K562 (cell line): ENCODE measurements around the gene SORCS1. TPM values are rescaled to one million over a fixed set of nuclear protein-coding genes. Genes with fewer than 3 reads are reported as not detected.

Experiments
- ATAC-seq: fragments of 200-7000 bp; cut with Tn5 transposase; 3 replicates; pipeline ENCODE4 v1.9.1; 2020; ENCODE audit warnings: moderate library complexity
- BruUV-seq: library from RNA; stranded (reverse); fragments of 400-500 nt; replicated peaks from 2 replicates; lab custom pipeline; 2021; lab: Mats Ljungman, UMichigan
- CTCF ChIA-PET: fragments of 300-600 bp; formaldehyde crosslinking; extraction: SDS; loops from one replicate; lab custom pipeline; 2021; ENCODE audit warnings: low intra/inter-chr PET ratio; lab: Yijun Ruan, JAX
- POLR2A ChIA-PET: fragments of 300-600, 350-650 bp; sonication (Branson Sonifier 250); formaldehyde crosslinking; extraction: SDS; loops from one replicate; lab custom pipeline; 2021; ENCODE audit warnings: antibody characterized with exemption, inconsistent platforms; lab: Yijun Ruan, JAX
- DNase-seq, 4 experiments: peaks; one replicate each; pipeline versions ENCODE4 v3.0.0 to v3.0.0-alpha.2; 2011 to 2018; ENCODE audit warnings: low spot score in 3 of 4, mixed read lengths in 3 of 4; ENCODE audit errors: extremely low read depth in 1 of 4
- FAIRE-seq: peaks from 2 replicates; lab custom pipeline; 2011; peaks lifted over from hg19 to GRCh38; lab: Jason Lieb, UNC
- H2AFZ ChIP-seq: 2 replicates; pipeline ENCODE4 v1.6.0; 2011; ENCODE audit warnings: low read depth, low read length, control low read depth, inconsistent platforms
- H3K27ac ChIP-seq: fragments of 200-600 bp; 3 replicates; pipeline ENCODE4 v1.8.0; 2011; ENCODE audit warnings: low read depth, mild to moderate bottlenecking, control low read depth, inconsistent platforms, low read length, moderate library complexity, mixed read lengths; ENCODE audit errors: extremely low read depth
- H3K27me3 ChIP-seq, 2 experiments: fragments of 300-600 bp in 1 of 2; 2 replicates in 1 of 2; 3 replicates in 1 of 2; pipeline versions ENCODE4 v1.6.0 to v1.8.0; 2011; ENCODE audit warnings: inconsistent platforms in 2 of 2, low read length in 2 of 2, mild to moderate bottlenecking in 1 of 2, mixed read lengths in 1 of 2, moderate library complexity in 1 of 2; ENCODE audit not compliant: control insufficient read depth in 2 of 2, insufficient read depth in 2 of 2
- H3K36me3 ChIP-seq: fragments of 300-600 bp; 3 replicates; pipeline ENCODE4 v1.8.0; 2011; ENCODE audit warnings: mild to moderate bottlenecking, low read length, inconsistent platforms; ENCODE audit not compliant: control insufficient read depth, insufficient read depth
- H3K4me1 ChIP-seq, 2 experiments: fragments of 200-600 bp in 1 of 2; replicated peaks in 1 of 2; 2 replicates in 1 of 2; 3 replicates in 1 of 2; pipeline versions ENCODE4 v1.5.1 to v1.8.0; 2011; ENCODE audit warnings: inconsistent platforms in 2 of 2, low read length in 2 of 2, mild to moderate bottlenecking in 1 of 2, mixed read lengths in 1 of 2, moderate library complexity in 1 of 2; ENCODE audit not compliant: control insufficient read depth in 2 of 2, insufficient read depth in 2 of 2
- H3K4me2 ChIP-seq: 2 replicates; pipeline ENCODE4 v1.6.1; 2011; ENCODE audit warnings: low read length, control low read depth, inconsistent platforms, mixed read lengths; ENCODE audit not compliant: insufficient read depth
- H3K4me3 ChIP-seq: fragments of 200-600 bp; sonication (generic), shearing (Covaris generic); 2 replicates; pipeline ENCODE4 v1.5.1; 2016; ENCODE audit warnings: control low read depth, inconsistent platforms
- H3K79me2 ChIP-seq: fragments of 200-600 bp; 3 replicates; pipeline ENCODE4 v1.8.0; 2011; ENCODE audit warnings: low read length, inconsistent platforms; ENCODE audit not compliant: control insufficient read depth, insufficient read depth
- H3K9ac ChIP-seq, 2 experiments: 2 replicates each; pipeline versions ENCODE4 v1.6.0 to v1.6.1; 2011; ENCODE audit warnings: low read depth in 2 of 2, low read length in 2 of 2, control low read depth in 1 of 2, inconsistent platforms in 1 of 2, mild to moderate bottlenecking in 1 of 2, mixed read lengths in 1 of 2; ENCODE audit not compliant: insufficient read depth in 1 of 2
- H3K9me1 ChIP-seq: one replicate; pipeline ENCODE4 v1.6.0; 2011; ENCODE audit warnings: inconsistent platforms, mild to moderate bottlenecking, low read length, moderate library complexity; ENCODE audit not compliant: control insufficient read depth, insufficient read depth
- H3K9me3 ChIP-seq: replicated peaks from 2 replicates; pipeline ENCODE4 v1.5.1; 2011; ENCODE audit warnings: low read depth, low read length, inconsistent platforms; ENCODE audit not compliant: control insufficient read depth, insufficient read depth
- H4K20me1 ChIP-seq: replicated peaks from 2 replicates; pipeline ENCODE4 v1.6.1; 2011; ENCODE audit warnings: low read length, inconsistent platforms, mixed read lengths; ENCODE audit not compliant: control insufficient read depth, insufficient read depth
- CHD2 ChIP-seq: IDR thresholded peaks from 2 replicates; pipeline ENCODE4 v1.6.1; 2011; ENCODE audit warnings: low read depth, low read length
- HCFC1 ChIP-seq: IDR thresholded peaks from 2 replicates; pipeline ENCODE4 v1.6.1; 2012; ENCODE audit warnings: low read depth, low read length, improper control_type of control experiment
- MTF1 ChIP-seq: fragments of 250-450 bp; sonication (Bioruptor Pico); IDR thresholded peaks from 2 replicates; pipeline ENCODE4 v1.9.0; 2021; ENCODE audit warnings: moderate library complexity, mild to moderate bottlenecking, inconsistent platforms, borderline replicate concordance
- RNF219 ChIP-seq: fragments of 250-450 bp; sonication (Bioruptor Pico); IDR thresholded peaks from 2 replicates; pipeline ENCODE4 v1.5.0; 2022; ENCODE audit warnings: mild to moderate bottlenecking
- SMARCB1 ChIP-seq: IDR thresholded peaks from 2 replicates; pipeline ENCODE4 v1.6.1; 2011; ENCODE audit warnings: improper control_type of control experiment, low read depth; ENCODE audit not compliant: insufficient read length
- WGBS: fragments of 100-300 bp; shearing (Covaris generic); methylation state at CpG from one replicate; pipeline ENCODE4 v1.1.6; 2016; ENCODE audit warnings: low coverage, mixed read lengths; ENCODE audit not compliant: insufficient coverage; ENCODE audit errors: missing lambda C conversion rate; 5-methylcytosine and 5-hydroxymethylcytosine counted together
- in situ Hi-C: fragments of 300-500 bp; cut with MboI; formaldehyde crosslinking; loops from 4 replicates; pipeline ENCODE4 v1.15.0; 2018; ENCODE audit warnings: inconsistent platforms, mixed read lengths
- intact Hi-C: fragments of 100-400 bp; cut with micrococcal nuclease; formaldehyde crosslinking; loops from 2 replicates; pipeline ENCODE4 v1.14.2; 2022
- polyA plus RNA-seq, 8 experiments: library from polyadenylated mRNA; depleted of rRNA in 4 of 8; stranded (reverse) in 5 of 8; unstranded in 3 of 8; fragments of >200 nt; fragmentation: Nextera tagmentation in 2 of 8; fragmentation: Illumina TruSeq in 1 of 8; extraction: Ambion mirVana in 2 of 8; extraction: Trizol in 1 of 8; gene quantifications; 2 replicates each; pipeline versions ENCODE4 v1.2.1 to v1.2.3, GENCODE V29; 2011 to 2014; ENCODE audit warnings: inconsistent platforms in 1 of 8, missing spikeins in 1 of 8
- total RNA-seq, 7 experiments: library from RNA; depleted of rRNA in 6 of 7; stranded (reverse); fragments of >200 nt in 6 of 7; fragmentation: Illumina TruSeq in 2 of 7; extraction: Trizol in 2 of 7; gene quantifications; 2 replicates each; pipeline versions ENCODE4 v1.2.1 to v1.2.3, GENCODE V29; 2011 to 2021; ENCODE audit warnings: low replicate concordance in 1 of 7
- TF ChIP-seq, protein P1 (sequence below): fragments of 450-650 bp; IDR thresholded peaks from 2 replicates; pipeline ENCODE4 v1.6.1; 2018; ENCODE audit warnings: mild to moderate bottlenecking, low read depth; ENCODE audit not compliant: partially characterized antibody

Gene SORCS1
- total and polyA plus RNA-seq, 9 of the 15 experiments (the other 6 are each of a cell fraction or from before 2014, with no cell fraction given): 1.5 to 3.9 (median 2.7) TPM

GRCh38 chr10:106764360-106764759 lies 400.1 kb downstream of the SORCS1 start:
- H3K27ac ChIP-seq: no peak overlapping the region
- H3K4me2 ChIP-seq: no peak overlapping the region
- DNase-seq (no peak), FAIRE-seq (no peak), ATAC-seq (no peak)
- H3K27me3 ChIP-seq: no peaks in the 10 kb centered on the region
- no peak overlapping the region for H2AFZ ChIP-seq
- ChIA-PET CTCF (no interaction called here), POLR2A (no interaction called here)
- H3K9me3 ChIP-seq: no peaks in the 10 kb centered on the region
- TF ChIP-seq MTF1 (CRISPR knock-in tag) (no peak), RNF219 (no peak), SMARCB1 (no peak), CHD2 (no peak), HCFC1 (no peak)
- TF ChIP-seq, protein P1, sequence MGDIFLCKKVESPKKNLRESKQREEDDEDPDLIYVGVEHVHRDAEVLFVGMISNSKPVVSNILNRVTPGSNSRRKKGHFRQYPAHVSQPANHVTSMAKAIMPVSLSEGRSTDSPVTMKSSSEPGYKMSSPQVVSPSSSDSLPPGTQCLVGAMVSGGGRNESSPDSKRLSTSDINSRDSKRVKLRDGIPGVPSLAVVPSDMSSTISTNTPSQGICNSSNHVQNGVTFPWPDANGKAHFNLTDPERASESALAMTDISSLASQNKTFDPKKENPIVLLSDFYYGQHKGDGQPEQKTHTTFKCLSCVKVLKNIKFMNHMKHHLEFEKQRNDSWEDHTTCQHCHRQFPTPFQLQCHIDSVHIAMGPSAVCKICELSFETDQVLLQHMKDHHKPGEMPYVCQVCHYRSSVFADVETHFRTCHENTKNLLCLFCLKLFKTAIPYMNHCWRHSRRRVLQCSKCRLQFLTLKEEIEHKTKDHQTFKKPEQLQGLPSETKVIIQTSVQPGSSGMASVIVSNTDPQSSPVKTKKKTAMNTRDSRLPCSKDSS: no peak
- H3K9ac ChIP-seq: no peak overlapping the region
- H3K4me1 ChIP-seq: no peaks in the 10 kb centered on the region
- no peaks in the 10 kb centered on the region for H4K20me1 ChIP-seq
- 7% methylated on average over 3 of the region's 6 CpGs for WGBS
- H3K36me3 ChIP-seq: no peaks in the 10 kb centered on the region
- H3K9me1 ChIP-seq: no peaks in the 10 kb centered on the region
- in situ Hi-C loops: no loop called here
- no peak overlapping the region for H3K4me3 ChIP-seq
- no TSS peak for BruUV-seq
- intact Hi-C loops: no loop called here
- no peaks in the 10 kb centered on the region for H3K79me2 ChIP-seq
